ENCODE measurements around the gene RMND5B.

DNA sequence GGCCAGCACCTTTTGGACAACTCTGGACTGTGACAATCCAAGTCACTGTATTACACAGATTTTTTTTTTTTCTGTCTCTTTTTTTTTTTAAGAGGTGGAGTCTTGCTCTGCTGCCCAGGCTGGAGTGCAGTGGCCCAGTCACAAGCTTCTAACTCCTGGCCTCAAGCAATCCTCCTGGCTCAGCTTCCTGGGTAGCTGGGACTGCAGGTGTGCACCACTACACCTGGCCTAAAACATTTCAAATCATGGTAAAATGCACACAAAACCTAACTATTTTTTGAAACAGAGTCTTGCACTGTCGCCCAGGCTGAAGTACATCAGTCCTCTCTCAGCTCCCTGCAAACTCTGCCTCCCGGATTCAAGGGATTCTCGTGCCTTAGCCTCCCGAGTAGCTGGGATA, 24.7 kb upstream of the RMND5B start:
- TF ChIP-seq, protein P1, sequence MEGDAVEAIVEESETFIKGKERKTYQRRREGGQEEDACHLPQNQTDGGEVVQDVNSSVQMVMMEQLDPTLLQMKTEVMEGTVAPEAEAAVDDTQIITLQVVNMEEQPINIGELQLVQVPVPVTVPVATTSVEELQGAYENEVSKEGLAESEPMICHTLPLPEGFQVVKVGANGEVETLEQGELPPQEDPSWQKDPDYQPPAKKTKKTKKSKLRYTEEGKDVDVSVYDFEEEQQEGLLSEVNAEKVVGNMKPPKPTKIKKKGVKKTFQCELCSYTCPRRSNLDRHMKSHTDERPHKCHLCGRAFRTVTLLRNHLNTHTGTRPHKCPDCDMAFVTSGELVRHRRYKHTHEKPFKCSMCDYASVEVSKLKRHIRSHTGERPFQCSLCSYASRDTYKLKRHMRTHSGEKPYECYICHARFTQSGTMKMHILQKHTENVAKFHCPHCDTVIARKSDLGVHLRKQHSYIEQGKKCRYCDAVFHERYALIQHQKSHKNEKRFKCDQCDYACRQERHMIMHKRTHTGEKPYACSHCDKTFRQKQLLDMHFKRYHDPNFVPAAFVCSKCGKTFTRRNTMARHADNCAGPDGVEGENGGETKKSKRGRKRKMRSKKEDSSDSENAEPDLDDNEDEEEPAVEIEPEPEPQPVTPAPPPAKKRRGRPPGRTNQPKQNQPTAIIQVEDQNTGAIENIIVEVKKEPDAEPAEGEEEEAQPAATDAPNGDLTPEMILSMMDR (CRISPR knock-in tag; IDR thresholded peaks at IDR 0.05) = no peak
- no peak for TF ChIP-seq RBM39 (IDR thresholded peaks at IDR 0.05; ENCODE audit: low read depth, low read length, poor library complexity, severe bottlenecking)
- TF ChIP-seq GABPA (IDR thresholded peaks at IDR 0.05; ENCODE audit: low read depth, low read length) = no peak
- TF ChIP-seq GABPA (CRISPR knock-in tag; IDR thresholded peaks at IDR 0.05; ENCODE audit: low read depth) = no peak
- no peak for TF ChIP-seq RAD51 (IDR thresholded peaks at IDR 0.05; ENCODE audit: borderline replicate concordance)
- TF ChIP-seq ZIK1 (CRISPR knock-in tag; IDR thresholded peaks at IDR 0.05; ENCODE audit: borderline replicate concordance, low read depth) = no peak
- TF ChIP-seq, protein P2, sequence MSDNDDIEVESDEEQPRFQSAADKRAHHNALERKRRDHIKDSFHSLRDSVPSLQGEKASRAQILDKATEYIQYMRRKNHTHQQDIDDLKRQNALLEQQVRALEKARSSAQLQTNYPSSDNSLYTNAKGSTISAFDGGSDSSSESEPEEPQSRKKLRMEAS (IDR thresholded peaks at IDR 0.05) = no peak
- no peak for TF ChIP-seq MYC (CRISPR knock-in tag; IDR thresholded peaks at IDR 0.05; ENCODE audit: borderline replicate concordance)
- TF ChIP-seq, protein P3, sequence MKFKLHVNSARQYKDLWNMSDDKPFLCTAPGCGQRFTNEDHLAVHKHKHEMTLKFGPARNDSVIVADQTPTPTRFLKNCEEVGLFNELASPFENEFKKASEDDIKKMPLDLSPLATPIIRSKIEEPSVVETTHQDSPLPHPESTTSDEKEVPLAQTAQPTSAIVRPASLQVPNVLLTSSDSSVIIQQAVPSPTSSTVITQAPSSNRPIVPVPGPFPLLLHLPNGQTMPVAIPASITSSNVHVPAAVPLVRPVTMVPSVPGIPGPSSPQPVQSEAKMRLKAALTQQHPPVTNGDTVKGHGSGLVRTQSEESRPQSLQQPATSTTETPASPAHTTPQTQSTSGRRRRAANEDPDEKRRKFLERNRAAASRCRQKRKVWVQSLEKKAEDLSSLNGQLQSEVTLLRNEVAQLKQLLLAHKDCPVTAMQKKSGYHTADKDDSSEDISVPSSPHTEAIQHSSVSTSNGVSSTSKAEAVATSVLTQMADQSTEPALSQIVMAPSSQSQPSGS (CRISPR knock-in tag; IDR thresholded peaks at IDR 0.05) = no peak

Data from HepG2 (cell line).